HG02938 (cell line): ENCODE results near the gene TAF6.

ENCODE experiments used
- ATAC-seq: cut with Tn5 transposase; IDR thresholded peaks from one replicate; pipeline ENCODE4 v1.9.1; 2021; ENCODE audit warnings: mild to moderate bottlenecking, moderate library complexity; ENCODE audit not compliant: unreplicated experiment

Gene TAF6

GRCh38 chr7:100124301-100125230 is 5.4 kb upstream of the TAF6 start:
- no peak for ATAC-seq

DNA sequence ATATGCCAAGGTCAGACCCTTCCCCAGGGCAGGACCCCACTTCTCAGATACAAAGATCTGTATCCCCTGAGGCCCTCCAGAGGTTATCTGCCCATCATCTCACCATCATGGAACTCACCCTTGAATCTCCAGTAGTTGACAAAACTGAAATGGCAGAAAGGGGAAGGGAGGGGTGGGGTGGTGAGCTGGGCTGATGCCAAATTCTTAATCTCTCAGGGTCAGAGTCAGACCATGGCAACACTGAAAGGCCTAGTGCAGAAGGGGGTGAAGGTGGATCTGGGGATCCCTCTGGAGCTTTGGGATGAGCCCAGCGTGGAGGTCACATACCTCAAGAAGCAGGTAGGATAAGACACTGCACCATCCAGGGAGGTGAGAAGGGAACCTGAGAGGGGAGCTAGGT is 3.4 kb upstream of the TAF6 start:
- ATAC-seq: no peak

- ATAC-seq: no peak
Observed at GRCh38 chr7:100122067-100122466, 2.9 kb upstream of the TAF6 start.

GRCh38 chr7:100120733-100121036 is 1.5 kb upstream of the TAF6 start:
- ATAC-seq: no peak

- peak; percentile 32 for ATAC-seq
Observed at GRCh38 chr7:100119970-100120732, 993 bp upstream of the TAF6 start.

DNA sequence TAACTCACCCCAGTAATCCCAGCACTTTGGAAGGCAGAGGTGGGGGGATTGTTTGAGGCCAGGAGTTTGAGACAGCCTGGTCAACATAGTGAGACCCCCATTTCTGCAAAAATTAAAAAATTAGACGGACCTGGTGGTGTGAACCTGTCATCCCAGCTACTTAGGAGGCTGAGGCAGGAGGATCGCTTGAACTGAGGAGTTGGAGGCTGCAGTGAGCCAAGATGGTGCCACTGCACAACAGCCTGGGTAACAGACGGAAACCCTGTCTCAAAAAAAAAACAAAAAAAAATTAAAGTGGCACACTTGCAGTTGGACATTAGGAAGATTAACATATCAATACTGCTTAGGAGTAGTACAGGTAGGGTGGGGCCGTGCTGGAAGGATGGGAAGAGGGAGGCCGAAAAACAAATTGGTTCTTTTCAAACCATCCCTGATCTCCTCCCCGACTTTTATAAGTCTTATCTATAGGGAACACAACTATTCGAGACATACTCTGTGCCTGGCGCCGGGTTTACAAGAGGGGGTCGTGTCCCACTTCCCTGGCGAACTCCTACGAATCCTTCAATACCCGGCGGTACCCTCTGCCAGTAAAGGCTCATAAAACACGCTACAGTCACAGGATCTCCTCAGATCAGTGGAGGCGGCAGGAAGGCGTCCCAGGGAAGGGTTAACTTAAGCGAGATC is 628 bp downstream of the TAF6 start:
- ATAC-seq: no peak

- ATAC-seq: no peak
Observed at GRCh38 chr7:100115026-100115425, 4.1 kb downstream of the TAF6 start.

- ATAC-seq: no peak
Observed at GRCh38 chr7:100111914-100112313, 7.2 kb downstream of the TAF6 start.

GRCh38 chr7:100111156-100111555 is 8.0 kb downstream of the TAF6 start:
- no peak for ATAC-seq

- ATAC-seq: no peak
Observed at GRCh38 chr7:100109521-100110163, 9.5 kb downstream of the TAF6 start.

DNA sequence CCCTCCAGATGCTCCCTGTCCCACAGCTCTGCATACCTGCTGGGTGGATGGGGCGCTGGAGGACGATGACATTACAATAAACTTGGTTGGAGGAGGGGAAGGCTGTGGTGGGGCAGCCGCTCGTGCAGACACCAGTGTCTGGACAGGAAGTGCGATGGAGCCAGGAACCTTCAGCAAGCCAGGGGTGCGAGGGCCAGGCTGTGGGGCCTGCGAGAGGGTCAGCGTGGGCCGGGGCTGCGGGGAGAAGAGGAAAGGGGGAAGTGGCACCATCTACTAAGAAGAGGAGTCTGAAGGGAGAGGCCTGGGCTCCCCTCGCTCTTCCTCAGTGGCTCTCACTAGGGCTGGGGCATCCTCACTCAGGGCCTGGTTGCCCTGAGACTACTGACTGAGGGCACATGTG is 11.3 kb downstream of the TAF6 start:
- no peak for ATAC-seq

GRCh38 chr7:100107125-100107737 is 11.9 kb downstream of the TAF6 start:
- no peak for ATAC-seq

DNA sequence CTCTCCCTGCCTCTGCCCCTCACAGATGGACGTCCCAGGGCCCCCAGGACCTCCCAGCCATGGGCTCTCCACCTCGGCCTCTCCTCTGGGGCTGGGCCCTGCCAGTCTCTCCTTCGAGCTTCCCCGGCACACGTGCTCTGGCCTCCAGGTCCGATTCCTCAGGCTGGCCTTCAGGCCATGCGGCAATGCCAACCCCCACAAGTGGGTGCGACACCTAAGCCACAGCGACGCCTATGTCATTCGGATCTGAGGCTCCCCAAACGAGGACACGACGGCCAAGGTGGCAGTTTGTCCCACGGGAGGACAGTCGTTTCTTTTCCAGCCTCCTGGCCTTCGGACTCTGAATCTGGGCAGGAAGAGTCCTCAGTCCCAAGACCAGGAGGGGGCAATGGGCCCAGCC is 12.5 kb downstream of the TAF6 start:
- ATAC-seq: no peak

- ATAC-seq: no peak
Observed at GRCh38 chr7:100105534-100105933, 13.6 kb downstream of the TAF6 start.

DNA sequence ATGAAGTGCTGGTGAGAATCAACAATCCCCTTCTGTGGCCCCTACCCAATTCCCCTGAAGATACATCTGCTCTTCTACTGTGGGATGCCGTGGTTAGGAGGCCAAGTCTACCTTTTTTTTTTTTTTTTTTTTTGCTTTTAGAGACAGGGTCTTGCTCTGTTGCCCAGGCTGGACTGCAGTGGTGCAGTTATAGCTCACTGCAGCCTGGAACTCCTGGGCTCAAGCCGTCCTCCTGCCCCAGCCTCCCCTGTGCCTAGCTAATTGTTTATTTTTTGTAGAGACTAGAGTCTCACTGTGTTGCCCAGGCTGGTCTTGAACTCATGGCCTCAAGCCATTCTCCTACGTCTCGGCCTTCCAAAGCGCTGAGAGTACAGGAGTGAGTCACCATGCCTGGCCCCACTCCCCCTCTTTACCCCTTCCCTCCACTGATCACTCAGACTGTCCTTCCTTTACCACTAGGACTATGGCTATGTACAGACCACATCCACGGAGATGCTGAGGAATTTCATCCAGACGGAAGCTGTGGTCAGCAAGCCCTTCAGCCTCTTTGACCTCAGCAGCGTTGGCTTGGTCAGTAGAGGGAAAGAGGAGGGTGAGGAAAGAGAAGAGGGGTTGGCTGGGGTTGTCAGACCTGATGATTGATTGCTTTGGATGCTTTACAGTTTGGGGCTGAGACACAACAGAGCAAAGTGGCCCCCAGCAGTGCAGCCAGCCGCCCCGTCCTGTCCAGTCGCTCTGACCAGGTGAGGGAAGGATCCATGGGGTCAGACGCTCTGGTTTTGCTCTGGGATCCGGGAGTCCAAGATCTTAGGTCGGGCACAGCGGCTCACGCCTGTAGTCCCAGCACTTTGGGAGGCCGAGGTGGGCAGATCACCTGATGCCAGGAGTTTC is 16.0 kb downstream of the TAF6 start:
- ATAC-seq: no peak

GRCh38 chr7:100101016-100101862 is 17.9 kb downstream of the TAF6 start, which contains the start of the genes AP4M1 and MCM7:
Gene AP4M1 (plus strand): TSS chr7:100101643. CDS start chr7:100101715, 72 bp downstream.
Gene MCM7 (minus strand): TSS chr7:100101397. CDS start chr7:100101294, 103 bp downstream.
- peak; percentile 82 for ATAC-seq

DNA sequence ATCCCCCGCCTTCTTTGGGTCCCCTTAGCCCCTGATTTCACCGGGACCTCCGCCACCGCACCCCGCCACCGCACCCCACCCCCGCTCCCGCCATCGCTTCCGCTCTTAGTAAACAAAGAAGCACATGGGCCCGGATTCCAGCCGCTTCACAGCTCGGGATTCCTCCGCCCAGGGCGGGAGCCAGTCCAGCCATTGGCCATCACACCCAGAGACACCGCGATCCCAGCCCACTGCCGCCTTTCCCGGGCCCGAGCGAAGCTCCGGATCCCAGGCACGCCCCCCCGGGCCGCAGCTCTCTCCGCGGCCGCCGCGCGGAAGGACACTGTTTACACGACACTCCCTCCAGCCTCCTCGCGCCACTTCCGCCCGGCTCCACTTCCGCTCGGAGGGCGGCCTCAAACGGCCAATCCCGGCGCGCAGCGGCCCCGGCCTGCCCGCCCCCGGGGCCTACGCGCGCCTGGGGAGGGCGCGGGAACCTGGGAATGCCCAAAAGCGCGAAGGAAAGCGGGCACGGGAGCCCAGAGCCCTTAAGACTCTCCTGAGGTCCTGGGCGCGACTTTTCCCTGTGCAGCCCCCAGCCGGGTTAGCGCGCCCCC is 18.6 kb downstream of the TAF6 start:
- ATAC-seq: peak; percentile 47

GRCh38 chr7:100099452-100099851 is 19.7 kb downstream of the TAF6 start:
- ATAC-seq: no peak
